WTC11 (cell line): ENCODE data around the gene HELZ. TPM values are rescaled to one million over a fixed set of nuclear protein-coding genes. Genes with fewer than 3 reads are reported as not detected.

Experiments used
- ATAC-seq: fragments of 200-7000 bp; cut with Tn5 transposase; 2 replicates; pipeline ENCODE4 v1.10.0; 2021; ENCODE audit warnings: mild to moderate bottlenecking, moderate library complexity
- CTCF ChIA-PET: fragments of 300-600 bp; sonication (Branson Sonifier 250); formaldehyde crosslinking; loops from one replicate; lab custom pipeline; 2021; ENCODE audit warnings: antibody characterized with exemption; lab: Charles Lee
- POLR2A ChIA-PET: fragments of 350-600 bp; sonication (Branson Sonifier 250); formaldehyde crosslinking; loops from one replicate; lab custom pipeline; 2021; ENCODE audit warnings: antibody characterized with exemption; lab: Charles Lee
- DNase-seq: peaks from one replicate; pipeline ENCODE4 v3.0.0; 2021; ENCODE audit warnings: low spot score
- H3K27ac Mint-ChIP-seq: 2 replicates; pipeline ENCODE4 v1.8.0; 2021; ENCODE audit warnings: mixed read lengths
- H3K27me3 Mint-ChIP-seq: 2 replicates; pipeline ENCODE4 v1.8.0; 2021; ENCODE audit warnings: low read depth, mild to moderate bottlenecking, moderate library complexity, mixed read lengths
- H3K36me3 Mint-ChIP-seq: 2 replicates; pipeline ENCODE4 v1.8.0; 2021; ENCODE audit warnings: mixed read lengths
- H3K4me1 Mint-ChIP-seq: 2 replicates; pipeline ENCODE4 v1.8.0; 2022; ENCODE audit warnings: mixed read lengths
- H3K4me3 Mint-ChIP-seq: 2 replicates; pipeline ENCODE4 v1.8.0; 2021; ENCODE audit warnings: mild to moderate bottlenecking, moderate library complexity, mixed read lengths
- H3K9me3 Mint-ChIP-seq: 2 replicates; pipeline ENCODE4 v1.8.0; 2021; ENCODE audit warnings: mixed read lengths
- ATF1 ChIP-seq: sonication (generic); formaldehyde crosslinking; IDR thresholded peaks from 2 replicates; pipeline ENCODE4 v1.8.1; 2023; ENCODE audit warnings: mild to moderate bottlenecking, moderate library complexity, missing genetic modification reagents
- CBFB ChIP-seq: sonication (generic); formaldehyde crosslinking; IDR thresholded peaks from 2 replicates; pipeline ENCODE4 v1.8.1; 2022; ENCODE audit warnings: mild to moderate bottlenecking, low read depth, missing genetic modification reagents
- CDX4 ChIP-seq: fragments of 250-450 bp; sonication (Bioruptor Pico); IDR thresholded peaks from 2 replicates; pipeline ENCODE4 v1.9.0; 2021; ENCODE audit warnings: moderate library complexity, mild to moderate bottlenecking, inconsistent platforms, borderline replicate concordance
- CREB1 ChIP-seq: sonication (generic); formaldehyde crosslinking; IDR thresholded peaks from 2 replicates; pipeline ENCODE4 v1.8.0; 2023; ENCODE audit warnings: mild to moderate bottlenecking, missing genetic modification reagents
- E2F1 ChIP-seq: sonication (generic); formaldehyde crosslinking; IDR thresholded peaks from 2 replicates; pipeline ENCODE4 v1.8.0; 2022; ENCODE audit warnings: mild to moderate bottlenecking, missing genetic modification reagents
- E2F4 ChIP-seq: sonication (generic); formaldehyde crosslinking; IDR thresholded peaks from 2 replicates; pipeline ENCODE4 v1.8.1; 2022; ENCODE audit warnings: low read depth, mild to moderate bottlenecking, moderate library complexity, missing genetic modification reagents, borderline replicate concordance
- EMX1 ChIP-seq: fragments of 250-450 bp; sonication (Bioruptor Pico); IDR thresholded peaks from 2 replicates; pipeline ENCODE4 v1.8.0; 2021; ENCODE audit warnings: mild to moderate bottlenecking
- FOXJ3 ChIP-seq: sonication (generic); formaldehyde crosslinking; IDR thresholded peaks from 2 replicates; pipeline ENCODE4 v1.9.0; 2021; ENCODE audit warnings: missing genetic modification reagents, mild to moderate bottlenecking, borderline replicate concordance
- FOXK1 ChIP-seq: sonication (generic); formaldehyde crosslinking; IDR thresholded peaks from 2 replicates; pipeline ENCODE4 v1.8.0; 2022; ENCODE audit warnings: mild to moderate bottlenecking, moderate library complexity, missing genetic modification reagents
- IRF2 ChIP-seq: sonication (generic); formaldehyde crosslinking; IDR thresholded peaks from 2 replicates; pipeline ENCODE4 v1.8.0; 2022; ENCODE audit warnings: low read depth, missing genetic modification reagents, borderline replicate concordance
- JUN ChIP-seq: sonication (generic); formaldehyde crosslinking; IDR thresholded peaks from 2 replicates; pipeline ENCODE4 v1.8.0; 2023; ENCODE audit warnings: mild to moderate bottlenecking, missing genetic modification reagents
- MLX ChIP-seq: sonication (generic); formaldehyde crosslinking; IDR thresholded peaks from 2 replicates; pipeline ENCODE4 v1.8.1; 2023; ENCODE audit warnings: mild to moderate bottlenecking, missing genetic modification reagents, moderate library complexity
- NFATC4 ChIP-seq: fragments of 250-450 bp; sonication (Bioruptor Pico); IDR thresholded peaks from 2 replicates; pipeline ENCODE4 v1.9.0; 2021; ENCODE audit warnings: mild to moderate bottlenecking
- NR2C2 ChIP-seq: sonication (generic); formaldehyde crosslinking; IDR thresholded peaks from 2 replicates; pipeline ENCODE4 v1.8.0; 2022; ENCODE audit warnings: mild to moderate bottlenecking, missing genetic modification reagents
- NR3C1 ChIP-seq: sonication (generic); formaldehyde crosslinking; conservative IDR thresholded peaks from 2 replicates; pipeline ENCODE4 v1.8.1; 2023; ENCODE audit warnings: low read depth, mild to moderate bottlenecking, missing genetic modification reagents
- RELA ChIP-seq: sonication (generic); formaldehyde crosslinking; IDR thresholded peaks from 2 replicates; pipeline ENCODE4 v1.8.1; 2022; ENCODE audit warnings: missing genetic modification reagents, mild to moderate bottlenecking, borderline replicate concordance
- SMAD4 ChIP-seq: sonication (generic); formaldehyde crosslinking; IDR thresholded peaks from 2 replicates; pipeline ENCODE4 v1.8.0; 2022; ENCODE audit warnings: mild to moderate bottlenecking, missing genetic modification reagents
- TEAD1 ChIP-seq: sonication (generic); formaldehyde crosslinking; IDR thresholded peaks from 2 replicates; pipeline ENCODE4 v1.8.0; 2022; ENCODE audit warnings: mild to moderate bottlenecking, missing genetic modification reagents
- ZNF396 ChIP-seq: fragments of 250-450 bp; sonication (Bioruptor Pico); IDR thresholded peaks from 2 replicates; pipeline ENCODE4 v1.8.0; 2021; ENCODE audit warnings: mild to moderate bottlenecking, moderate library complexity, borderline replicate concordance
- ZNF671 ChIP-seq: fragments of 250-450 bp; sonication (Bioruptor Pico); IDR thresholded peaks from 2 replicates; pipeline ENCODE4 v1.8.0; 2021; ENCODE audit warnings: mild to moderate bottlenecking
- total RNA-seq: library from RNA; stranded (reverse); gene quantifications from 3 replicates; pipeline ENCODE4 v1.2.3, GENCODE V29; 2021

The HELZ gene
- total RNA-seq, 1 experiment from 2014 or later: 49.1 TPM

GRCh38 chr17:67047382-67047781, 197.6 kb downstream of the HELZ start:
- no peak for TF ChIP-seq CDX4 (CRISPR knock-in tag)
- no peak for TF ChIP-seq NR2C2
- no peak for TF ChIP-seq IRF2 (CRISPR knock-in tag)
- no peak for TF ChIP-seq FOXK1 (CRISPR knock-in tag)
- Mint-ChIP-seq H3K4me1 (no peaks in the 10 kb centered on the region), H3K36me3 (peaks cover 18% of the 10 kb centered on the region), H3K27ac (no peak overlapping the region), H3K27me3 (no peaks in the 10 kb centered on the region; the same call in 1 of the 2 replicates), H3K9me3 (peaks cover 31% of the 10 kb centered on the region), H3K4me3 (no peak overlapping the region)
- DNase-seq (no peak), ATAC-seq (no peak)
- POLR2A ChIA-PET: no interaction called here
- CTCF ChIA-PET: no interaction called here

GRCh38 chr17:67046398-67046797, 198.6 kb downstream of the HELZ start:
- CTCF ChIA-PET: no interaction called here

GRCh38 chr17:67044940-67045339, 200.1 kb downstream of the HELZ start:
- Mint-ChIP-seq H3K36me3 (peaks cover 18% of the 10 kb centered on the region), H3K4me1 (no peaks in the 10 kb centered on the region)
- TF ChIP-seq MLX (CRISPR knock-in tag): no peak
- no peak for TF ChIP-seq RELA (CRISPR knock-in tag)
- no peak for TF ChIP-seq CREB1
- TF ChIP-seq FOXJ3 (CRISPR knock-in tag): no peak
- TF ChIP-seq ZNF671 (CRISPR knock-in tag): no peak
- TF ChIP-seq SMAD4: no peak
- no peak for TF ChIP-seq NR3C1 (CRISPR knock-in tag)
- TF ChIP-seq EMX1 (CRISPR knock-in tag): no peak
- TF ChIP-seq, all 79 proteins: peak for 0
- H3K27me3 Mint-ChIP-seq: no peaks in the 10 kb centered on the region; the same call in none of the 2 replicates
- H3K27ac Mint-ChIP-seq: no peak overlapping the region
- POLR2A ChIA-PET: no interaction called here
- CTCF ChIA-PET: interaction anchor here (0.9 kb wide), 1 partner anchor 29 kb away, joined by 3 read pairs; no protein-coding TSS in a partner anchor
- H3K9me3 Mint-ChIP-seq: peaks cover 36% of the 10 kb centered on the region
- ATAC-seq (no peak), DNase-seq (no peak)
- no peak overlapping the region for H3K4me3 Mint-ChIP-seq

More at GRCh38 chr17:67046398-67046797, 198.6 kb downstream of the HELZ start:
- DNase-seq (no peak), ATAC-seq (no peak)
- Mint-ChIP-seq H3K36me3 (peaks cover 18% of the 10 kb centered on the region), H3K4me3 (no peak overlapping the region), H3K4me1 (no peaks in the 10 kb centered on the region), H3K27ac (no peak overlapping the region), H3K9me3 (peaks cover 31% of the 10 kb centered on the region), H3K27me3 (no peaks in the 10 kb centered on the region; the same call in 1 of the 2 replicates)
- POLR2A ChIA-PET: no interaction called here
- TF ChIP-seq TEAD1 (CRISPR knock-in tag) (no peak), ZNF671 (CRISPR knock-in tag) (no peak), E2F4 (CRISPR knock-in tag) (no peak), CBFB (CRISPR knock-in tag) (no peak), E2F1 (CRISPR knock-in tag) (no peak), ZNF396 (CRISPR knock-in tag) (no peak), NFATC4 (CRISPR knock-in tag) (no peak), ATF1 (CRISPR knock-in tag) (no peak), JUN (no peak)
